Measurements from ENCODE around the gene AP3S2. TPM values are rescaled to one million over a fixed set of nuclear protein-coding genes. Genes with fewer than 3 reads are reported as not detected.

AP3S2 gene
- total and polyA plus RNA-seq, 2 donors (not counting 1 experiment from before 2014, with no cell fraction given) = 11.3 to 32.3 TPM

GRCh38 chr15:89864958-89865739, 28.6 kb downstream of the AP3S2 start:
- CTCF ChIA-PET = interaction anchor here (1.6 to 2.3 kb wide), 3 partner anchors 10 to 125 kb away, joined by 4 to 17 read pairs (median 10); no protein-coding TSS in a partner anchor

More at GRCh38 chr15:89864958-89865739, 28.6 kb downstream of the AP3S2 start:
- Mint-ChIP-seq H3K4me1 (peaks cover 8% of the 10 kb centered on the region), H3K4me3 (no peak overlapping the region), H3K9me3 (ENCODE audit: insufficient read depth) (no peaks in the 10 kb centered on the region), H3K27ac (no peak overlapping the region), H3K27me3 (no peaks in the 10 kb centered on the region)
- 100% methylated on average over 1 of the region's 3 CpGs for WGBS (ENCODE audit: insufficient coverage)
- Histone ChIP-seq H3K4me2 (replicated peaks; ENCODE audit: low read depth, low read length, poor library complexity, severe bottlenecking) (no peak overlapping the region), H4K20me1 (ENCODE audit: control insufficient read depth, insufficient read depth, low read length, poor library complexity, severe bottlenecking) (no peaks in the 10 kb centered on the region), H3K27ac (ENCODE audit: low read length in 2 of 2) (no peak overlapping the region), H3K27me3 (replicated peaks in 1 of 4; ENCODE audit: control extremely low read depth in 1 of 4, control insufficient read depth in 3 of 4, insufficient read depth in 4 of 4, low read length in 3 of 4) (no peaks in the 10 kb centered on the region), H3K9me3 (ENCODE audit: control extremely low read depth in 1 of 3, control insufficient read depth in 2 of 3, insufficient read depth in 1 of 3, low read length in 2 of 3) (no peaks in the 10 kb centered on the region), H3K79me2 (ENCODE audit: control insufficient read depth, insufficient read depth, low read length) (no peaks in the 10 kb centered on the region), H3K4me3 (ENCODE audit: control extremely low read depth in 1 of 5, extremely low read depth in 1 of 5, insufficient read depth in 1 of 5, low read depth in 2 of 5, low read length in 4 of 5) (no peak overlapping the region), H3K36me3 (replicated peaks in 1 of 2; ENCODE audit: control extremely low read depth in 1 of 2, control insufficient read depth in 1 of 2, extremely low read depth in 1 of 2, insufficient read depth in 2 of 2, low read length in 1 of 2) (peaks cover 11 to 29% of the 10 kb centered on the region in 2 experiments), H3K9ac (ENCODE audit: low read length) (no peak overlapping the region), H2AFZ (ENCODE audit: insufficient read depth, low read depth, low read length, poor library complexity, severe bottlenecking) (no peak overlapping the region), H3K4me1 (ENCODE audit: control insufficient read depth in 2 of 2, insufficient read depth in 2 of 2, low read length in 2 of 2) (peaks cover 6% of the 10 kb centered on the region in 2 donors)
- TF ChIP-seq CTCF (IDR thresholded peaks at IDR 0.05) (no peak), EZH2 (IDR thresholded peaks at IDR 0.05; ENCODE audit: borderline replicate concordance, insufficient read depth, low read depth, low read length, poor library complexity, severe bottlenecking) (no peak)
- POLR2A ChIA-PET = no interaction called here
- intact Hi-C loops (cut with micrococcal nuclease) = no loop called here
- DNase-seq = no peak
- ATAC-seq (ENCODE audit: low read depth) = no peak

Measured in B cell (primary cell).